DOHH2 (cell line): ENCODE results near the gene BIK.

Experiments used
- EZH2phosphoT487 ChIP-seq: fragments of 200-600 bp; sonication (generic); IDR thresholded peaks from 2 replicates; pipeline ENCODE4 v1.6.1; 2017; ENCODE audit warnings: borderline replicate concordance, mild to moderate bottlenecking, antibody characterized with exemption, low read length, moderate library complexity, mixed read lengths
- TF ChIP-seq, protein P1 (sequence below): fragments of 200-600 bp; sonication (generic); IDR thresholded peaks from one replicate; pipeline ENCODE4 v1.5.1; 2014; ENCODE audit warnings: antibody characterized with exemption, mild to moderate bottlenecking, low read depth, low read length; ENCODE audit not compliant: poor library complexity, severe bottlenecking

GRCh38 chr22:43128928-43129424 lies 18.4 kb downstream of the BIK start:
- TF ChIP-seq, protein P1, sequence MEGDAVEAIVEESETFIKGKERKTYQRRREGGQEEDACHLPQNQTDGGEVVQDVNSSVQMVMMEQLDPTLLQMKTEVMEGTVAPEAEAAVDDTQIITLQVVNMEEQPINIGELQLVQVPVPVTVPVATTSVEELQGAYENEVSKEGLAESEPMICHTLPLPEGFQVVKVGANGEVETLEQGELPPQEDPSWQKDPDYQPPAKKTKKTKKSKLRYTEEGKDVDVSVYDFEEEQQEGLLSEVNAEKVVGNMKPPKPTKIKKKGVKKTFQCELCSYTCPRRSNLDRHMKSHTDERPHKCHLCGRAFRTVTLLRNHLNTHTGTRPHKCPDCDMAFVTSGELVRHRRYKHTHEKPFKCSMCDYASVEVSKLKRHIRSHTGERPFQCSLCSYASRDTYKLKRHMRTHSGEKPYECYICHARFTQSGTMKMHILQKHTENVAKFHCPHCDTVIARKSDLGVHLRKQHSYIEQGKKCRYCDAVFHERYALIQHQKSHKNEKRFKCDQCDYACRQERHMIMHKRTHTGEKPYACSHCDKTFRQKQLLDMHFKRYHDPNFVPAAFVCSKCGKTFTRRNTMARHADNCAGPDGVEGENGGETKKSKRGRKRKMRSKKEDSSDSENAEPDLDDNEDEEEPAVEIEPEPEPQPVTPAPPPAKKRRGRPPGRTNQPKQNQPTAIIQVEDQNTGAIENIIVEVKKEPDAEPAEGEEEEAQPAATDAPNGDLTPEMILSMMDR: no peak
- no peak for TF ChIP-seq EZH2phosphoT487
